Effector memory CD4-positive, alpha-beta T cell (primary cell): ENCODE data around the gene MARK4.
"Not testable (repeated sequence)": the region's sequence is repeated elsewhere in the genome, so short reads cannot be mapped to it uniquely, and the experiment has no call there.

ENCODE experiments used
- DNase-seq, 3 donors: peaks; one replicate each; pipeline ENCODE4 v3.0.0-alpha.2; 2020
- H3K27ac ChIP-seq: 2 replicates; pipeline ENCODE4 v1.7.0; 2013; ENCODE audit warnings: mild to moderate bottlenecking, low read length, moderate library complexity; ENCODE audit not compliant: insufficient read depth, poor library complexity, severe bottlenecking
- H3K27me3 ChIP-seq: replicated peaks from 2 replicates; pipeline ENCODE4 v1.7.0; 2013; ENCODE audit warnings: mild to moderate bottlenecking, low read length; ENCODE audit not compliant: insufficient read depth, control insufficient read depth, poor library complexity, severe bottlenecking
- H3K36me3 ChIP-seq: 2 replicates; pipeline ENCODE4 v1.7.0; 2013; ENCODE audit warnings: mild to moderate bottlenecking, low read length, moderate library complexity; ENCODE audit not compliant: control insufficient read depth, insufficient read depth
- H3K4me1 ChIP-seq: 2 replicates; pipeline ENCODE4 v1.7.0; 2013; ENCODE audit warnings: low read length, mild to moderate bottlenecking; ENCODE audit not compliant: control insufficient read depth, insufficient read depth, poor library complexity, severe bottlenecking
- H3K4me3 ChIP-seq: 2 replicates; pipeline ENCODE4 v1.7.0; 2013; ENCODE audit warnings: low read length, low read depth, mild to moderate bottlenecking; ENCODE audit not compliant: insufficient read depth, poor library complexity, severe bottlenecking
- H3K9me3 ChIP-seq: 2 replicates; pipeline ENCODE4 v1.7.0; 2013; ENCODE audit warnings: mild to moderate bottlenecking, low read length, moderate library complexity; ENCODE audit not compliant: control insufficient read depth

The MARK4 gene

GRCh38 chr19:45303269-45304060 is 52.4 kb downstream of the MARK4 start:
- no peak overlapping the region for H3K4me3 ChIP-seq
- no peaks in the 10 kb centered on the region for H3K4me1 ChIP-seq
- no peaks in the 10 kb centered on the region for H3K36me3 ChIP-seq
- H3K27me3 ChIP-seq, result no peaks in the 10 kb centered on the region
- no peak overlapping the region for H3K27ac ChIP-seq
- DNase-seq, result no peak
- H3K9me3 ChIP-seq, result no peaks in the 10 kb centered on the region

GRCh38 chr19:45304141-45304926 is 53.3 kb downstream of the MARK4 start:
- no peaks in the 10 kb centered on the region for H3K36me3 ChIP-seq
- no peak overlapping the region for H3K27ac ChIP-seq
- no peaks in the 10 kb centered on the region for H3K4me1 ChIP-seq
- H3K4me3 ChIP-seq, result no peak overlapping the region
- no peaks in the 10 kb centered on the region for H3K27me3 ChIP-seq
- no peaks in the 10 kb centered on the region for H3K9me3 ChIP-seq
- no peak for DNase-seq

GRCh38 chr19:45305007-45305406 is 53.9 kb downstream of the MARK4 start:
- Histone ChIP-seq H3K27me3 (no peaks in the 10 kb centered on the region), H3K4me1 (no peaks in the 10 kb centered on the region), H3K36me3 (no peaks in the 10 kb centered on the region), H3K4me3 (no peak overlapping the region), H3K27ac (no peak overlapping the region), H3K9me3 (no peaks in the 10 kb centered on the region)
- DNase-seq, result no peak

GRCh38 chr19:45305421-45305820 is 54.4 kb downstream of the MARK4 start:
- Histone ChIP-seq H3K27ac (no peak overlapping the region), H3K9me3 (no peaks in the 10 kb centered on the region), H3K36me3 (no peaks in the 10 kb centered on the region), H3K4me1 (no peaks in the 10 kb centered on the region), H3K4me3 (no peak overlapping the region), H3K27me3 (no peaks in the 10 kb centered on the region)
- DNase-seq, result no peak

GRCh38 chr19:45306040-45306439 is 55.0 kb downstream of the MARK4 start:
- H3K36me3 ChIP-seq, result no peaks in the 10 kb centered on the region
- no peak for DNase-seq
- H3K4me3 ChIP-seq, result no peak overlapping the region
- H3K27me3 ChIP-seq, result no peaks in the 10 kb centered on the region
- H3K9me3 ChIP-seq, result no peaks in the 10 kb centered on the region
- no peak overlapping the region for H3K27ac ChIP-seq
- no peaks in the 10 kb centered on the region for H3K4me1 ChIP-seq

- no peak for DNase-seq
- H3K27me3 ChIP-seq, result no peaks in the 10 kb centered on the region
These were observed 55.5 kb downstream of the MARK4 start for GRCh38 chr19:45306518-45307027.

GRCh38 chr19:45307361-45307760 is 56.3 kb downstream of the MARK4 start:
- H3K4me1 ChIP-seq, result no peaks in the 10 kb centered on the region
- H3K4me3 ChIP-seq, result no peak overlapping the region
- H3K27me3 ChIP-seq, result no peaks in the 10 kb centered on the region
- no peaks in the 10 kb centered on the region for H3K9me3 ChIP-seq
- DNase-seq, result no peak
- no peak overlapping the region for H3K27ac ChIP-seq
- no peaks in the 10 kb centered on the region for H3K36me3 ChIP-seq

More at GRCh38 chr19:45306518-45307027, 55.5 kb downstream of the MARK4 start:
- H3K9me3 ChIP-seq, result no peaks in the 10 kb centered on the region
- H3K27ac ChIP-seq, result no peak overlapping the region
- no peaks in the 10 kb centered on the region for H3K4me1 ChIP-seq
- no peak overlapping the region for H3K4me3 ChIP-seq
- H3K36me3 ChIP-seq, result no peaks in the 10 kb centered on the region

- not testable (repeated sequence) for H3K36me3 ChIP-seq, H3K4me1 ChIP-seq
These were observed 58.3 kb downstream of the MARK4 start for GRCh38 chr19:45309322-45309721.

GRCh38 chr19:45311621-45312020 is 60.5 kb downstream of the MARK4 start:
- no peak for DNase-seq

More at GRCh38 chr19:45309322-45309721, 58.3 kb downstream of the MARK4 start:
- not testable (repeated sequence) for H3K9me3 ChIP-seq, H3K4me3 ChIP-seq, H3K27me3 ChIP-seq, H3K27ac ChIP-seq, DNase-seq

GRCh38 chr19:45312285-45312684 is 61.2 kb downstream of the MARK4 start:
- not testable (repeated sequence) for DNase-seq, H3K4me3 ChIP-seq, H3K27ac ChIP-seq, H3K36me3 ChIP-seq, H3K4me1 ChIP-seq, H3K27me3 ChIP-seq, H3K9me3 ChIP-seq

More at GRCh38 chr19:45311621-45312020, 60.5 kb downstream of the MARK4 start:
- H3K4me1 ChIP-seq, result no peaks in the 10 kb centered on the region
- no peaks in the 10 kb centered on the region for H3K27me3 ChIP-seq
- no peak overlapping the region for H3K4me3 ChIP-seq
- H3K36me3 ChIP-seq, result no peaks in the 10 kb centered on the region
- H3K27ac ChIP-seq, result no peak overlapping the region
- H3K9me3 ChIP-seq, result no peaks in the 10 kb centered on the region
